KOPT-K1 (cell line): Measurements from ENCODE around the gene HOXA7.

Experiments used
- H3K27ac ChIP-seq: fragments of 200-600 bp; sonication (generic); 2 replicates; pipeline ENCODE4 v1.5.1; 2016; ENCODE audit warnings: antibody characterized with exemption, mild to moderate bottlenecking, low read depth, low read length; ENCODE audit not compliant: poor library complexity, severe bottlenecking
- H3K36me3 ChIP-seq: fragments of 200-600 bp; sonication (generic); 2 replicates; pipeline ENCODE4 v1.5.1; 2017; ENCODE audit warnings: antibody characterized with exemption, mild to moderate bottlenecking, low read length, moderate library complexity; ENCODE audit not compliant: insufficient read depth
- H3K9me3 ChIP-seq: fragments of 200-600 bp; sonication (generic); 2 replicates; pipeline ENCODE4 v1.5.1; 2017; ENCODE audit warnings: antibody characterized with exemption, low read length, mild to moderate bottlenecking; ENCODE audit not compliant: insufficient read depth, poor library complexity, severe bottlenecking

Gene HOXA7

GRCh38 chr7:27156508-27156898 is at the start of gene HOXA7:
HOXA7 (minus strand) TSS chr7:27156675; CDS start chr7:27156545, 130 bp downstream.
- Histone ChIP-seq H3K27ac (no peak within 1 kb of the TSS), H3K9me3 (peaks cover 37% of the 10 kb centered on the region), H3K36me3 (no peaks in the 10 kb centered on the region)

- Histone ChIP-seq H3K27ac (no peak overlapping the region), H3K9me3 (no peaks in the 10 kb centered on the region), H3K36me3 (no peaks in the 10 kb centered on the region)
Observed at GRCh38 chr7:27205325-27206280, 49.1 kb upstream of the HOXA7 start.

GRCh38 chr7:27204851-27205322 is 48.4 kb upstream of the HOXA7 start:
- H3K9me3 ChIP-seq: no peaks in the 10 kb centered on the region
- no peaks in the 10 kb centered on the region for H3K36me3 ChIP-seq
- H3K27ac ChIP-seq: no peak overlapping the region

GRCh38 chr7:27203964-27204594 is 47.6 kb upstream of the HOXA7 start:
- no peak overlapping the region for H3K27ac ChIP-seq
- no peaks in the 10 kb centered on the region for H3K36me3 ChIP-seq
- no peaks in the 10 kb centered on the region for H3K9me3 ChIP-seq

GRCh38 chr7:27203365-27203953 is 47.0 kb upstream of the HOXA7 start:
- Histone ChIP-seq H3K9me3 (no peaks in the 10 kb centered on the region), H3K27ac (no peak overlapping the region), H3K36me3 (no peaks in the 10 kb centered on the region)

- H3K9me3 ChIP-seq: no peaks in the 10 kb centered on the region
- no peaks in the 10 kb centered on the region for H3K36me3 ChIP-seq
- H3K27ac ChIP-seq: no peak overlapping the region
Observed at GRCh38 chr7:27202862-27203134, 46.3 kb upstream of the HOXA7 start.

GRCh38 chr7:27202018-27202861 is 45.8 kb upstream of the HOXA7 start:
- Histone ChIP-seq H3K9me3 (no peaks in the 10 kb centered on the region), H3K36me3 (no peaks in the 10 kb centered on the region), H3K27ac (no peak overlapping the region)

- H3K27ac ChIP-seq: no peak overlapping the region
- no peaks in the 10 kb centered on the region for H3K36me3 ChIP-seq
- no peaks in the 10 kb centered on the region for H3K9me3 ChIP-seq
Observed at GRCh38 chr7:27201580-27202017, 45.1 kb upstream of the HOXA7 start.

- Histone ChIP-seq H3K27ac (no peak overlapping the region), H3K9me3 (no peaks in the 10 kb centered on the region), H3K36me3 (no peaks in the 10 kb centered on the region)
Observed at GRCh38 chr7:27200761-27201579, 44.5 kb upstream of the HOXA7 start.

- no peak within 1 kb of the TSS for H3K27ac ChIP-seq
- no peaks in the 10 kb centered on the region for H3K9me3 ChIP-seq
- no peaks in the 10 kb centered on the region for H3K36me3 ChIP-seq
Observed at GRCh38 chr7:27199849-27200760, 43.6 kb upstream of the HOXA7 start, which contains the start of gene HOXA13. HOXA13 (minus strand) TSS chr7:27200091; CDS start chr7:27200077, 14 bp downstream.

GRCh38 chr7:27198871-27199801 is 42.7 kb upstream of the HOXA7 start:
- no peaks in the 10 kb centered on the region for H3K9me3 ChIP-seq
- H3K27ac ChIP-seq: no peak overlapping the region
- no peaks in the 10 kb centered on the region for H3K36me3 ChIP-seq

- H3K27ac ChIP-seq: no peak overlapping the region
- no peaks in the 10 kb centered on the region for H3K36me3 ChIP-seq
- H3K9me3 ChIP-seq: no peaks in the 10 kb centered on the region
Observed at GRCh38 chr7:27198138-27198841, 41.8 kb upstream of the HOXA7 start.
